ENCODE results near the gene SCAPER.

DNA sequence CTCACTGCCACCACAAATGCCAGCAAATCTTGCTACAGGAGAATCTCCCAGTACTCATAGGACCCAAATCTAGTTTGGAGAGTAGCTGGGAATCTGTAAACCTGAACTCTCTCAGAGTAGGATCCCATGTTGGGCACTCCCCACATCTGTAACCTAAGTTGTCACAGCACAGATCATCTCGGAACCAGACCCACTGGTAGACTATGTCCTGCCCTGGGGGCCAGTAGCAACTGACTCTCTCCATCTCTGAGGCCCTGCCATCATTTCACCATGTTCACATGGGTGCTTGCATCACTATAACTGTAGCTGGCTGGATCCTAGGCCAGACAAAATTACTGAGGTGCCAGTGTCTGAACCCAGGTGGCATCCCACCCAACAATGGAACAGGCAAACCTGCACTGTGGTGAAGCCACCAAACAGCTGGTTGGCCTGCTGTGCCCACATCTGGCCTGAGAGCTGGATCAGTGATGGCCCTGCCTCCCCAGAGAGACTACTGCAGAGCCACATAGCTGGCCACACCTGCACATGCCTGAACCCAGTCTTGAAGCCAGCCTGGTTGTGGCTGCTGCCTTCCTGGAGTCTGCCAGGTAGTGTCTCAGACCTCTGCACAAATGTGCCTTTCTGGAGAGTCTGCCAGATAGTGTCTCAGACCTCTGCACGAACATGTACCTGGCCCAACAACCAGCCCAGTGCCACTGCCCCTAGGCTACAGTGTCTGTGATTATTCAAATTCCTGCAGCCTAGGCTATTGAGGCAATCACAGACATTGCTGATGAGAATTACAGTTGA lies 486.6 kb downstream of the SCAPER start:
- TF ChIP-seq, protein P1, sequence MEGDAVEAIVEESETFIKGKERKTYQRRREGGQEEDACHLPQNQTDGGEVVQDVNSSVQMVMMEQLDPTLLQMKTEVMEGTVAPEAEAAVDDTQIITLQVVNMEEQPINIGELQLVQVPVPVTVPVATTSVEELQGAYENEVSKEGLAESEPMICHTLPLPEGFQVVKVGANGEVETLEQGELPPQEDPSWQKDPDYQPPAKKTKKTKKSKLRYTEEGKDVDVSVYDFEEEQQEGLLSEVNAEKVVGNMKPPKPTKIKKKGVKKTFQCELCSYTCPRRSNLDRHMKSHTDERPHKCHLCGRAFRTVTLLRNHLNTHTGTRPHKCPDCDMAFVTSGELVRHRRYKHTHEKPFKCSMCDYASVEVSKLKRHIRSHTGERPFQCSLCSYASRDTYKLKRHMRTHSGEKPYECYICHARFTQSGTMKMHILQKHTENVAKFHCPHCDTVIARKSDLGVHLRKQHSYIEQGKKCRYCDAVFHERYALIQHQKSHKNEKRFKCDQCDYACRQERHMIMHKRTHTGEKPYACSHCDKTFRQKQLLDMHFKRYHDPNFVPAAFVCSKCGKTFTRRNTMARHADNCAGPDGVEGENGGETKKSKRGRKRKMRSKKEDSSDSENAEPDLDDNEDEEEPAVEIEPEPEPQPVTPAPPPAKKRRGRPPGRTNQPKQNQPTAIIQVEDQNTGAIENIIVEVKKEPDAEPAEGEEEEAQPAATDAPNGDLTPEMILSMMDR (IDR thresholded peaks at IDR 0.05): no peak
- no peak for TF ChIP-seq POLR2AphosphoS5 (IDR thresholded peaks at IDR 0.05)

Data from breast epithelium (tissue), 3 donors.